ENCODE data around the gene PDE1C.

DNA sequence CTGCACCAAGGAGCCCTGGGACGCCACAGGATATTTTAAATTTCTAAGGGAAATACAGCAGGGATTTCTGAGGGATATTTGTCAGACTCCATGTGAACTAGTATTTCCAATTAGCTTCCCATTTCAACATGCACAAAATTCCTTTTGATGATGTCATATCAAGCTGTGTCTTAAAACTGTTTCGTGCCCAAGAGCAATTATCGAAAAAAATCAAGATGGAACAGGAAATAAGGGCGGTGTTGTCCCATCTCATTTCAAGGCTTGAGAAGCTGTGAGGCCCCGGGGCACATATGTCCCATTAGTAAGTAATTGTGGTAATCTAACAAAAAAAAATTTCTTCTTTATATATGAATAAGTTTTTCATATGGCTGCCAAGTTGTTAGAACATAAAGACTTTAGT is 335.8 kb downstream of the PDE1C start:
- TF ChIP-seq, protein P1, sequence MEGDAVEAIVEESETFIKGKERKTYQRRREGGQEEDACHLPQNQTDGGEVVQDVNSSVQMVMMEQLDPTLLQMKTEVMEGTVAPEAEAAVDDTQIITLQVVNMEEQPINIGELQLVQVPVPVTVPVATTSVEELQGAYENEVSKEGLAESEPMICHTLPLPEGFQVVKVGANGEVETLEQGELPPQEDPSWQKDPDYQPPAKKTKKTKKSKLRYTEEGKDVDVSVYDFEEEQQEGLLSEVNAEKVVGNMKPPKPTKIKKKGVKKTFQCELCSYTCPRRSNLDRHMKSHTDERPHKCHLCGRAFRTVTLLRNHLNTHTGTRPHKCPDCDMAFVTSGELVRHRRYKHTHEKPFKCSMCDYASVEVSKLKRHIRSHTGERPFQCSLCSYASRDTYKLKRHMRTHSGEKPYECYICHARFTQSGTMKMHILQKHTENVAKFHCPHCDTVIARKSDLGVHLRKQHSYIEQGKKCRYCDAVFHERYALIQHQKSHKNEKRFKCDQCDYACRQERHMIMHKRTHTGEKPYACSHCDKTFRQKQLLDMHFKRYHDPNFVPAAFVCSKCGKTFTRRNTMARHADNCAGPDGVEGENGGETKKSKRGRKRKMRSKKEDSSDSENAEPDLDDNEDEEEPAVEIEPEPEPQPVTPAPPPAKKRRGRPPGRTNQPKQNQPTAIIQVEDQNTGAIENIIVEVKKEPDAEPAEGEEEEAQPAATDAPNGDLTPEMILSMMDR (IDR thresholded peaks at IDR 0.05), result no peak
- no peak for TF ChIP-seq POLR2A (IDR thresholded peaks at IDR 0.05)

All from ovary (tissue), 3 donors.